ENCODE data around the gene TREX2. TPM values are rescaled to one million over a fixed set of nuclear protein-coding genes. Genes with fewer than 3 reads are reported as not detected.

Gene TREX2
- polyA plus RNA-seq, 1 of the 3 experiments (the other 2 are of a cell fraction), result 0.76 TPM

DNA sequence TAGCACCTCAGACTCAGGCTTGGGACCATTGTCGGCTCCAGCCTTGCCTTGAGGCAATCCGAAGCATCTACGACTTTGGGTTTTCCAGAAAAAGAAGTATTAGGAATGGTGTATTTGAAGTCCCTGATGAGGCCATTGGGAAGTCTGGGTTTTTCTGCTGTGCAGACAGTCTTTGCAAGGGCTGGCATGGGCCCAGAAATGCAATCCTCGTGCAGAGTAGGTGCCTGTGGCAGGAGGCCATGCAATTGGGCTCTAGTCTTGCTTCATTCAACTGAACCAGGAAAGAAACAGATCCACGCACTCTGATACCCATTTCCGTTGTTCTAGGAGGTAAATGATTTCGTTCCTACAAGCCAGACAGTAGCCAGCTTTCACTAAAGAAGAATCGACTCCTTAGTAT, 22.2 kb downstream of the TREX2 start:
- H3K9me2 ChIP-seq, result no peaks in the 10 kb centered on the region
- H3K27me3 ChIP-seq (ENCODE audit: insufficient read depth), result peaks cover 12% of the 10 kb centered on the region; the same call in 1 of the 2 replicates
- no peak overlapping the region for H3K9ac ChIP-seq
- DNase-seq, result no peak
- no peak overlapping the region for H3K4me2 ChIP-seq
- H4K20me1 ChIP-seq (ENCODE audit: insufficient read depth), result no peaks in the 10 kb centered on the region
- no peaks in the 10 kb centered on the region for H3K4me1 ChIP-seq (ENCODE audit: control insufficient read depth in 1 of 2, insufficient read depth in 2 of 2, low read depth in 1 of 2, low read length in 1 of 2)
- H2AFZ ChIP-seq (ENCODE audit: low read depth), result no peak overlapping the region
- H3K36me3 ChIP-seq (replicated peaks in 1 of 2; ENCODE audit: control insufficient read depth in 1 of 2, insufficient read depth in 2 of 2, low read length in 1 of 2), result no peaks in the 10 kb centered on the region
- no peaks in the 10 kb centered on the region for H3K9me3 ChIP-seq
- H3F3A ChIP-seq (replicated peaks; ENCODE audit: insufficient read depth), result no peaks in the 10 kb centered on the region
- H3K79me2 ChIP-seq (ENCODE audit: insufficient read depth), result no peaks in the 10 kb centered on the region
- no peak for TF ChIP-seq FOXM1 (IDR thresholded peaks at IDR 0.05; ENCODE audit: low read depth)
- TF ChIP-seq SMC3 (IDR thresholded peaks at IDR 0.05; ENCODE audit: low read depth, low read length), result no peak
- no peak for TF ChIP-seq FOXJ3 (CRISPR knock-in tag; IDR thresholded peaks at IDR 0.05)
- TF ChIP-seq RFX5 (IDR thresholded peaks at IDR 0.05; ENCODE audit: low read length), result no peak
- TF ChIP-seq MXI1 (IDR thresholded peaks at IDR 0.05; ENCODE audit: low read depth, low read length), result no peak
- no peak for TF ChIP-seq SIN3A (IDR thresholded peaks at IDR 0.05; ENCODE audit: borderline replicate concordance, low read depth, low read length)
- TF ChIP-seq TAF1 (IDR thresholded peaks at IDR 0.05; ENCODE audit: borderline replicate concordance, low read depth, low read length), result no peak
- 31% methylated on average over 8 of the region's 8 CpGs for WGBS (ENCODE audit: low lambda C conversion rate)
- H3K27ac ChIP-seq (ENCODE audit: low read depth in 2 of 2, low read length in 1 of 2), result no peak overlapping the region
- ChIA-PET CTCF (interaction anchor here (1.4 kb wide), 1 partner anchor 15 kb away, joined by 3 read pairs; no protein-coding TSS in a partner anchor), POLR2A (no interaction called here)
- H3K4me3 ChIP-seq (ENCODE audit: low read depth in 2 of 2, low read length in 1 of 2), result no peak overlapping the region

- ChIA-PET POLR2A (no interaction called here), CTCF (no interaction called here)
- Histone ChIP-seq H3K79me2 (ENCODE audit: insufficient read depth) (no peaks in the 10 kb centered on the region), H3F3A (replicated peaks; ENCODE audit: insufficient read depth) (no peaks in the 10 kb centered on the region), H3K9ac (no peak overlapping the region), H4K20me1 (ENCODE audit: insufficient read depth) (no peaks in the 10 kb centered on the region), H3K27ac (ENCODE audit: low read depth in 2 of 2, low read length in 1 of 2) (no peak overlapping the region), H3K4me3 (ENCODE audit: low read depth in 2 of 2, low read length in 1 of 2) (no peak overlapping the region), H3K27me3 (ENCODE audit: insufficient read depth) (peaks cover 8% of the 10 kb centered on the region; the same call in 1 of the 2 replicates), H3K4me2 (no peak overlapping the region), H3K4me1 (ENCODE audit: control insufficient read depth in 1 of 2, insufficient read depth in 2 of 2, low read depth in 1 of 2, low read length in 1 of 2) (no peaks in the 10 kb centered on the region), H3K9me2 (no peaks in the 10 kb centered on the region), H3K36me3 (replicated peaks in 1 of 2; ENCODE audit: control insufficient read depth in 1 of 2, insufficient read depth in 2 of 2, low read length in 1 of 2) (no peaks in the 10 kb centered on the region), H2AFZ (ENCODE audit: low read depth) (no peak overlapping the region), H3K9me3 (no peaks in the 10 kb centered on the region)
- WGBS (ENCODE audit: low lambda C conversion rate), result 53% methylated on average over 16 of the region's 18 CpGs
- no peak for DNase-seq
- TF ChIP-seq SIN3A (IDR thresholded peaks at IDR 0.05; ENCODE audit: borderline replicate concordance, low read depth, low read length) (no peak), FOXM1 (IDR thresholded peaks at IDR 0.05; ENCODE audit: low read depth) (no peak), RFX5 (IDR thresholded peaks at IDR 0.05; ENCODE audit: low read length) (no peak), JUND (IDR thresholded peaks at IDR 0.05) (no peak), RXRA (IDR thresholded peaks at IDR 0.05; ENCODE audit: borderline replicate concordance, low read depth) (no peak), RAD21 (IDR thresholded peaks at IDR 0.05; ENCODE audit: low read length) (no peak), NRF1 (IDR thresholded peaks at IDR 0.05; ENCODE audit: low read depth, low read length) (no peak), TEAD4 (IDR thresholded peaks at IDR 0.05; ENCODE audit: borderline replicate concordance, insufficient read depth) (no peak), TAF1 (IDR thresholded peaks at IDR 0.05; ENCODE audit: borderline replicate concordance, low read depth, low read length) (no peak), YY1 (IDR thresholded peaks at IDR 0.05; ENCODE audit: low read depth) (no peak), RCOR1 (IDR thresholded peaks at IDR 0.05; ENCODE audit: low read length) (no peak), GABPA (IDR thresholded peaks at IDR 0.05; ENCODE audit: low read depth) (no peak), MXI1 (IDR thresholded peaks at IDR 0.05; ENCODE audit: low read depth, low read length) (no peak)
- TF ChIP-seq, protein P1, sequence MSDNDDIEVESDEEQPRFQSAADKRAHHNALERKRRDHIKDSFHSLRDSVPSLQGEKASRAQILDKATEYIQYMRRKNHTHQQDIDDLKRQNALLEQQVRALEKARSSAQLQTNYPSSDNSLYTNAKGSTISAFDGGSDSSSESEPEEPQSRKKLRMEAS (IDR thresholded peaks at IDR 0.05; ENCODE audit: low read depth), result no peak
- TF ChIP-seq, protein P2, sequence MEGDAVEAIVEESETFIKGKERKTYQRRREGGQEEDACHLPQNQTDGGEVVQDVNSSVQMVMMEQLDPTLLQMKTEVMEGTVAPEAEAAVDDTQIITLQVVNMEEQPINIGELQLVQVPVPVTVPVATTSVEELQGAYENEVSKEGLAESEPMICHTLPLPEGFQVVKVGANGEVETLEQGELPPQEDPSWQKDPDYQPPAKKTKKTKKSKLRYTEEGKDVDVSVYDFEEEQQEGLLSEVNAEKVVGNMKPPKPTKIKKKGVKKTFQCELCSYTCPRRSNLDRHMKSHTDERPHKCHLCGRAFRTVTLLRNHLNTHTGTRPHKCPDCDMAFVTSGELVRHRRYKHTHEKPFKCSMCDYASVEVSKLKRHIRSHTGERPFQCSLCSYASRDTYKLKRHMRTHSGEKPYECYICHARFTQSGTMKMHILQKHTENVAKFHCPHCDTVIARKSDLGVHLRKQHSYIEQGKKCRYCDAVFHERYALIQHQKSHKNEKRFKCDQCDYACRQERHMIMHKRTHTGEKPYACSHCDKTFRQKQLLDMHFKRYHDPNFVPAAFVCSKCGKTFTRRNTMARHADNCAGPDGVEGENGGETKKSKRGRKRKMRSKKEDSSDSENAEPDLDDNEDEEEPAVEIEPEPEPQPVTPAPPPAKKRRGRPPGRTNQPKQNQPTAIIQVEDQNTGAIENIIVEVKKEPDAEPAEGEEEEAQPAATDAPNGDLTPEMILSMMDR (IDR thresholded peaks at IDR 0.05), result no peak
Measured at GRCh38 chrX:153421856-153422255, 24.0 kb downstream of the TREX2 start.
